AG08396 (cell line): ENCODE data around the gene MUCL1.
"Not testable (repeated sequence)": the region's sequence is repeated elsewhere in the genome, so short reads cannot be mapped to it uniquely, and the experiment has no call there.

Source experiments
- DNase-seq: peaks from one replicate; pipeline ENCODE4 v3.0.0; 2012; ENCODE audit warnings: low spot score, mixed read lengths

MUCL1 gene

GRCh38 chr12:54853933-54854538, at the start of gene MUCL1:
TSS of gene MUCL1 (plus strand) at chr12:54854516. CDS start at chr12:54854583, 67 bp downstream.
- peak; percentile 68 for DNase-seq

GRCh38 chr12:54821676-54822075, 32.6 kb upstream of the MUCL1 start:
- no peak for DNase-seq

- DNase-seq = no peak
These were observed 29.9 kb upstream of the MUCL1 start for GRCh38 chr12:54824402-54824801.

- DNase-seq = no peak
These were observed 24.8 kb upstream of the MUCL1 start for GRCh38 chr12:54829511-54829910.

- DNase-seq = no peak
These were observed 24.1 kb upstream of the MUCL1 start for GRCh38 chr12:54830199-54830598.

- DNase-seq = no peak
These were observed 22.7 kb upstream of the MUCL1 start for GRCh38 chr12:54831631-54832030.

GRCh38 chr12:54840244-54840865, 14.0 kb upstream of the MUCL1 start:
- DNase-seq = no peak

- DNase-seq = no peak
These were observed 3.1 kb downstream of the MUCL1 start for GRCh38 chr12:54857406-54857805.

GRCh38 chr12:54858562-54858961, 4.2 kb downstream of the MUCL1 start:
- DNase-seq = no peak

- DNase-seq = no peak
These were observed 5.2 kb downstream of the MUCL1 start for GRCh38 chr12:54859502-54859901.

- DNase-seq = no peak
These were observed 7.6 kb downstream of the MUCL1 start for GRCh38 chr12:54861927-54862326.

GRCh38 chr12:54863948-54864618, 9.8 kb downstream of the MUCL1 start:
- no peak for DNase-seq

GRCh38 chr12:54865683-54866324, 11.5 kb downstream of the MUCL1 start:
- no peak for DNase-seq

- DNase-seq = no peak
These were observed 14.4 kb downstream of the MUCL1 start for GRCh38 chr12:54868690-54869089.

- DNase-seq = no peak
These were observed 15.7 kb downstream of the MUCL1 start for GRCh38 chr12:54870048-54870447.

- DNase-seq = no peak
These were observed 16.3 kb downstream of the MUCL1 start for GRCh38 chr12:54870617-54871016.

GRCh38 chr12:54879150-54879549, 24.8 kb downstream of the MUCL1 start:
- no peak for DNase-seq

GRCh38 chr12:54879579-54879978, 25.3 kb downstream of the MUCL1 start:
- DNase-seq = no peak

GRCh38 chr12:54882079-54882478, 27.8 kb downstream of the MUCL1 start:
- DNase-seq = no peak

GRCh38 chr12:54882597-54882996, 28.3 kb downstream of the MUCL1 start:
- not testable (repeated sequence) for DNase-seq

- not testable (repeated sequence) for DNase-seq
These were observed 34.1 kb downstream of the MUCL1 start for GRCh38 chr12:54888428-54888827.

GRCh38 chr12:54890339-54890738, 36.0 kb downstream of the MUCL1 start:
- no peak for DNase-seq
